ENCODE data around the gene CLDN2.
"Not testable (repeated sequence)": the region's sequence is repeated elsewhere in the genome, so short reads cannot be mapped to it uniquely, and the experiment has no call there.

Gene CLDN2, protein sequence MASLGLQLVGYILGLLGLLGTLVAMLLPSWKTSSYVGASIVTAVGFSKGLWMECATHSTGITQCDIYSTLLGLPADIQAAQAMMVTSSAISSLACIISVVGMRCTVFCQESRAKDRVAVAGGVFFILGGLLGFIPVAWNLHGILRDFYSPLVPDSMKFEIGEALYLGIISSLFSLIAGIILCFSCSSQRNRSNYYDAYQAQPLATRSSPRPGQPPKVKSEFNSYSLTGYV

DNA sequence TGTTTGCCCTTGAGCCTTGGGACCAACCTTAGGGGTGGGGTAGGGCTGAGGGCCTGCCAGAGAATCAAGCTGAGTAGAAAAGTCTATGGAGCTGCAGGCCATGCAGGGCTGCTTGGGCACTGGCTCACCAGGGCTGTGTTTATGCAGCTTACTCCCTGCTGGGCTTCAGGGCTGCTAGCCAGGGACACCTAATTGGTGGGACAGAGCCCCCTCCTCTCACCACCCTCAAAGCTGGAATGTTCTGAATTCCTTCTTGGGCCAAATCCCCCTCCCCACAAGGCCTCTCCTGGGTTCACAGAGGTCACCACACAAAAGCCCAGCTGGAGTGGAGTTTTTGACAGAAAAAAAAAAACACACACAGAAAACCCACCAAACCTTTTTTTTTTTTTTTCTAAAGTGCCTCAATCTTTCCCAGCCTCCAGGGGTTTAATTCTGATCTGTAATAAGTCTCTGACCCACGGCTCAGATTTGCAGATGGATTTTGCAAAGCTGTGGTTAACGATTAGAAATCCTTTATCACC, at the start of gene CLDN2:
Gene CLDN2, plus strand, starts transcription at position 471 of the 521 bp plus-strand sequence. CDS start 7,827 bp downstream, outside the sequence.
- DNase-seq: no peak

- not testable (repeated sequence) for DNase-seq
These were observed 47.4 kb upstream of the CLDN2 start for GRCh38 chrX:106872796-106873195.

DNA sequence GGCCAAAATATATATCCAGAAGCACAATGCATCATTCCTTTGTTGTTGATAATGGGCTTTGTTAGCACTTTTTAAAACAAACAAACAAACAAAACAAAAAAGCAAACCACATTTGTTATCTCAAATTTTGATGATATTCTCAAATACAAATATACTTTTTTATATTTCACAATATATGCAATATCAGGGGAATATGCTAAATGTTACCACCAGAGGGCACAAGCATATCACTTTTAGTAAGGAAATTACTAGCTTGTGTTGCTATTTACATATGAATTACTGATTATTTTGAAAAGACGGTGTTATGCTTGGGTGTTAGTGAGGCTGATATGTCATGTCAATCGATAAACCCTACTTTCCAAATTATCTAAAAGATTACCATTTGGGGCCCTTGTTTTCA, 46.1 kb upstream of the CLDN2 start:
- DNase-seq: no peak

GRCh38 chrX:106875151-106875550, 45.1 kb upstream of the CLDN2 start:
- no peak for DNase-seq

DNA sequence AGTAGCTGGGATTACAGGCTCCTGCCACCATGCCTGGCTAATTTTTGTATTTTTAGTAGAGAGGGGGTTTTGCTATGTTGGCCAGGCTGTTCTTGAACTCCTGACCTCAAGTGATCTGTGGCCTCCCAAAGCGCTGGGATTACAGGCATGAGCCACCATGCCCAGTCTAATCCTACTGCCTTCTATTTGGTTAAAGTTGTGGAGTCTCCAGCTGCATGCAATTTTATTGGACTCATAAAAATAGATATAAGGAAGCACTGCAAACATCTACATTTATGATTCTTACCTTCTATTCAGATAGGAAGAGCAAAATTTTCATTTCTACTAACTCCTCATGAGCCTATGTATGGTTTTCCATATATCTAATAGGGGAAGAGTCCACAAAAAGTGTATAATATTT, 30.7 kb upstream of the CLDN2 start:
- no peak for DNase-seq

DNA sequence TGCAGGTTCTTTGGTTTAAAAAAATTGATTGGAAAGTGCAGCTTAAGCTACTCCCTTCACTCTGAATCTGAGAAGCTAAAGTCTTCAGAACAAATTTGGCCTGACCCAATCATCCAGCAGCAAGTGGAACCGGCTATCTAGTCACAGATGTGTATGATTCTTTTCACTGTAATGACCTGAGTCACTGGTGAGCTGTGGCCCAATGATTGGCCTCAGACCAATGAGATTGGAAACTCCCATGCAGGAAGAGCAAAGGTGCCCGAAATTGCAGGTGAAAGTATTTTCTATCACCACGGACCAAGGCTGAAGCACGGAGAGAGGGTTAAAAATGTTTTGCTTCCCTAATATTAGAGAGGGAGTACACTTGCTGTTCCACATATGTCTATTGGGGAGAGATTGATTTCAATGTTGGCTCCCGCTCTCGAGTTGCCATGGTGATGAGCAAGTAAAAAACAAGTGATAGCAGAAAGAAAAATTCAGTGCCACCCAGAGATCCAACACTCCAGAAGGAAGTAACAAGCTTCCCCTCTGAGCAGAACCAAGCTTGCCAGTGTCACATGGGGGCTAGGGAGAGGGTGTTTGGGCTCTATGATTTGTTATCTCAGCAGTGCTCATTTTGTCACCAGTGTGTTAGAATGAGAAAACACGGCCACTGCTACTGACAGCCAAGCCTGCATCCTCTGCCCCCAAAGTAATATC, 28.3 kb upstream of the CLDN2 start:
- no peak for DNase-seq

DNA sequence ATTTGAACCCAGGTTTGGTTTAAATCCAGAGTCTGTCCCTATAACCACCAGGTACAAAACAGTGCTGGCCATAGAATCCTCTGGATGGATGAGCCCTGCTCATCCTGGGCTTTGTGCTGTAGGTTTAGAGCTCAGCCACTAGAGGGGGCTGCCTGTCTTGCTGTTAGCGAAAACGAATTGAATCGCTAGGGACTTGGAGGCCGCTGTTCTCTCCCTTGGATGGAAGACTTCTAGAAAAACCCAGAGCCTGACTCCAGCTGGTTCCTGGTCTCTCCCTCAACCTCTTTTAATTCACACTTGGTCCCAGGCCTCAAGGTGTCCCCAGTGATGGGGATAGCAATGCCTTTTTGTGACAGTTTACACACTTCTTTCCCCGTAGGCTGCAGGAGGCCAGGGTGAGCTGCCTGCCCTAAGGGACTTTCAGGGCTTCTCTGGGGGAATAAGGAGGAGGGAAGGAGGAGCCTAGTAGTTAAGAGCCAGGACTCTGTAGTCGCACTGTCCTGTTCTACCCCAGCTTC, 25.8 kb upstream of the CLDN2 start:
- peak in 3 of 4 experiments; percentile 0 to 11 (median 3) for DNase-seq

DNA sequence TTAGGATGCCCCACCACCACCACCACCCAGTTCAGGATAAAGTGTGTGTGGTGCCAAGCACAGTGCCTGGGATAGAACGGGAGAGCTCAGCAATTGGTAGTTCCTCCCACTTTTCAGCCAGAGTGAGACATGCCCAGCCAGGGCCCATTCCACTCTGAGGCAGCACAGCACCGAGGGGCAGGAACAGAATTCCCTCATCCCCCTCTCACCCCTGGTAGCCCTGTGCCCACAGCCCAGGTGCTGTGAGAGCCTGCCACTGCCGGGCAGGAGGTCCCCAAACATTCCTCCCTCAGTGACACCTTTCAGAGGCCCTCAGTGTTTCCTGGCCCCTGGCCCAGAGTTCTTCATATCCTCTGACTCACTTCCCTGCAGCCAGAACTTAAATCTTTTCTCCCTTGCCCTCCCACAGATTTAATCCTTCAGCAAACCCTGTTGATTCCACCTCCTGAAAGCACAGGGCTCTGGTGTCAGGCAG, 25.2 kb upstream of the CLDN2 start:
- no peak for DNase-seq

GRCh38 chrX:106897259-106897658, 22.9 kb upstream of the CLDN2 start:
- no peak for DNase-seq

GRCh38 chrX:106898462-106898861, 21.7 kb upstream of the CLDN2 start:
- DNase-seq: no peak

DNA sequence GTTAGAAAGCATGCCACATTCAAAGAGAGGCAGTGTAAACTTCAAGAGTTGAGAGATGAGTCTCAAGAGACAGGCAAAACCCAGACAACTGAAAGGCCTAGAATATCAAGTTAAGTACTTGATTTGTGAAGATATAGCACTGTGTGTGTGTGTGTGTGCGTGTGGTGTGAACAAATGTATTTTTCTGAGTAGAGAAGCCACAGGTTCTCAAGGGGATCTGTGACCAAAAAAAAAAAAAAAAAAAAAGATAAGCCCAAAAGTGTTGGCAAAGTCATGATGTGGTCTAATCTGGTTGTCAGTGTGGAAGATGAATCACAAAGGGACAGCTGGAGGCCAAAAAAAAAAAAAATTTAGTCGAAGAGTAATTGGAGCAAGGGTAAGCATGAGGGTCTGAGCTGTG, 20.9 kb upstream of the CLDN2 start:
- DNase-seq: no peak

GRCh38 chrX:106899841-106900240, 20.4 kb upstream of the CLDN2 start:
- DNase-seq: no peak

DNA sequence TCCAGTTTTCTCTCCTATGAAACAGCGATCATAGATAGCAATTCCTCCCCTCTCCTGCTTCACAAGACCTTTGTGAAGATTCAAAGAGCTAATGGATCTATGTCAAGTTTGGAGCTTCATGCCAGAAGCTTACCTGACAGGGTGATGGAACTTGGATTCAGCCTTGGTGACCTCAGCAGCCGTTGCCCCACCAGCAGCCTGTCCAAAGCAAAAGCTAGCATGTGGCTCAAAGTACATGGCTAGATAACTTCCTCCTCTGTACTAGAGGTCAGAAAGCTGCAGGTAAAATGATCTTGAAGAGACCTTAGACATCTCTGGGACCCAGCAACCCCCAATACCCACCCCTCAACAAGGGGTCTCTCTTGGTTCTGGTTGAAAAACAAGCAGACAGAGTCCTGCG, 18.9 kb upstream of the CLDN2 start:
- no peak for DNase-seq

- DNase-seq: no peak
These were observed 18.4 kb upstream of the CLDN2 start for GRCh38 chrX:106901781-106902219.

- DNase-seq: no peak
These were observed 17.5 kb upstream of the CLDN2 start for GRCh38 chrX:106902684-106903083.

DNA sequence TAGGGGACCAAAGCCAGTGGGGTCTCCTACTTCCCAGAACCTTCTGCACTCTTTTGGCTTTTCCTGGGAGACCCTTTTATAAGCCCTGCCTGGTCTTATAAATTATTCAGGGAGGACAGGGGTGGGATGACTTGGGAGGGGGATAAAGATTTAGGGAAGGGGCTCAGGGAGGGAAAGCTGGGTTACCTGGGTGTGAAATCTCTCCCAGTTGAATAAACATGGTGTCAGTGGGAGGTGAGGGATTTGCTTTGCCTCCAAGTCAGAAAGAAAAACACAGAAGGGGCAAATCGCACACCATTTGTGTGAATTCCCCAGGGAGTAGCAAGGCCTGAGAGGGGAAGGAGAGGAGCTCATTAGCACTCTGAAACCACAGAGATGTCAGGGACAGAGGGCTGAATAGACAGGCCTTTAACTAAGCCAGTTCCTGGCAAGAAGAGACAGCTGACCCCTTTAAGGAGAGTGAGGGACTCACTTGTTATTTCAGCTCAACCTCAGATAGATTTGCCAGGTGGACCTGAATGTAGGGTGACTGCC, 16.8 kb upstream of the CLDN2 start, which contains the start of gene RIPPLY1:
Gene RIPPLY1, minus strand, starts transcription at position 51 of the 534 bp plus-strand sequence. CDS start 54 bp downstream, outside the sequence.
- DNase-seq: no peak

DNA sequence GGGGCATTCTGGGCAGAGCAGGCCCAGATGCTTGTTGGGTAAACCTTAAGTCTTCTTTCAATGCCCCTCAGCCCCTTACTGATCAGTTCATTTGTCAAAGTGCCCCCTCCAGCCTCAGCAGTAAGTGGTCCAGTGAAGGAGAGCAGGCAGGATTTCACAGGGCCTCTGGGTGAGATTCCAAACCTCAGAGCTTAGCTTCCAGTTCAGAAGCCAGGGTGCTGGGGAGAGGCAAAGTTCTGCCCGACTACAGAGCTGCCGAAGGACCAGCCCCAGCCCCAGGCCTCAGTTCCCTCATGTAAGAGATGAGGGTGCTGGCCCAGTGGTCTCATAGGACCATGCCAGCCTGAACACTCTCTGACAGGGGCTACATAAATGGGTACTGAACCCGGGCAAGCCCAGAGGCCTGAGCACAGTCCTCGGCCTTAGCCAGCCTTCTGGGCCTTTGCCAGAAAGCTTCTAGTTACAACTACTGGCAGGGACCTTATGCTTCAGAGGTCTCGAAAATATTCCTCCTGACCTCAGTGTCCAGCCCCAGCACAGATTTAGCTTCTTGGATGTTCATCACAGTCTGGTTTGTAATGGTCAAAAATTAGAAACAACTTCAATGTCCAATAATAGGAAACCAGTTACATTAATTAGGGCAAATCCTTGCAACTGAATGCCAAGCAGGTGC, 16.2 kb upstream of the CLDN2 start:
- no peak for DNase-seq

- no peak for DNase-seq
These were observed 15.0 kb upstream of the CLDN2 start for GRCh38 chrX:106905064-106905708.

- no peak for DNase-seq
These were observed 13.8 kb upstream of the CLDN2 start for GRCh38 chrX:106906361-106906760.

DNA sequence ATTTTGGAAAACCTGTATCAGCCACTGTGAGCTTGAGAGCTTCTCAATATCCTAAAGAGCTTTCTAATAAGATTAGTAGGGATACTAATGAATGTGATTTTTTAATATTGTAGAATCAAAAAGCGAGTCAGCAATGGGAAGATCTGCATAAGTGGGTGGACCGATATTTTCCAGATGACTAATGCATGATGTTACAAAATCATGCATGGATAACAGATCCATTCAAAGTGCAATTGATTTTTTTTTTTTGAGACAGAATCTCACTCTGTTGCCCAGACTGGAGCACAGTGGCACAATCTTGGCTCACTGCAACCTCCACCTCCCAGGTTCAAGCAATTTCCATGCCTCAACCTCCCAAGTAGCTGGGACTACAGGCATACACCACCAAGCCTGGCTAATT, 7.3 kb upstream of the CLDN2 start:
- no peak for DNase-seq

DNA sequence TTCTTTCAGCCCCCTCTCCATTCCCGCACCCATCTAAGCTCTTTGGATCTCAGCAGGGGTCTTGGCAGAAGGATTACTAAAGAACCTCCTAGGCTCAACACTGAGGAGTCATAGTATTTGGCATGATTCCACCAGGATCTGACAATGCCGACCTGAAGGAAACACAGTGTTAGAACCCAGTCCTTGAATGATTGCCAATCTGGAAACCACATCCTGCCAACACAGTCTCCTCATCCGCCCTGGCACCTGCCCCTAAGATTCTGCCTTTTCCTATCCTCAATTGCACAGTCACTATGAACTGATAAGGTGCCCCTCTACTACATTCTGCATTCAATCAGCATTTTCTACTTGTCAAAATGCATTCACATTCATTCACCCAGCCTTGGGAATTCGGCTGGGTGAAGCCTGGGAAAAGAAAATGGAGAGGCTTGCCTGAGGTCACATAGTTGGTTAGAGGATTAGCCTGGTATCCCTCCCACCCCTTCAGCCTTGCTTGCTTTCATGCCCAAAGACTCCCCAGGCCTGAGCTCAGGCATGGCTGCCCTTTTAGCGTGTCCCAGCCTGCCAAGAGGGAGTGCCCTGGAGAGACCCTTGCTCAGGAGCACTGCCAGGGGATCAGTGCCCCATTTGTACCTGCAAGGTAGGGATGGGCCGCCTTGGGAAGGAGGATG, 2.2 kb upstream of the CLDN2 start:
- DNase-seq: no peak

DNA sequence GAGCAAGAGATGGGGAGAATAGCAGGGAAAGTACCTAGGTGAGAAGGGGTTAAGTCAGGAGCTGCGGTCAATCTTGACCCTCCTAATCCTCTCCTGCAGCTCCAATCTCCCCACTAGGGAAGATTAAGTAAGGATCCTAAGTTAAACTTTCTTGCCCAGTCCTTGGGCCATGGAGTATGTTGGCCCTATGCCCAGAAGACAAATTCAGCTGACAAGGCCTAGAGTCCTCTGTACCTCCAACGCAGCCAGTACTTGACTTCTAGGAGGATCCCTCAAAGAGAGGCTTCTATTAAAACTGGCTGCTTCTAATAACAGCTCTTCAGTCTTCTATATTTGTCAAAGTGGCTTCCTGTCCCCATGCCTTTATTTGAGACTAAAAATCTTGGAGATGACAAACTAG, 1.4 kb downstream of the CLDN2 start:
- DNase-seq: no peak
